Stomach (tissue), 9 donors: ENCODE data around the gene MOV10L1. TPM values are rescaled to one million over a fixed set of nuclear protein-coding genes. Genes with fewer than 3 reads are reported as not detected.
"Not testable (repeated sequence)": the region's sequence is repeated elsewhere in the genome, so short reads cannot be mapped to it uniquely, and the experiment has no call there.

Experiments used
- DNase-seq, 2 donors: peaks; one replicate each; pipeline versions ENCODE4 v3.0.0 to v3.0.0-alpha.2; 2013 to 2019
- H3K27ac ChIP-seq, 5 donors: fragments of 200-600 bp in 4 of 5; sonication (generic) in 4 of 5; one replicate each; pipeline ENCODE4 v1.5.1; 2013 to 2019; ENCODE audit warnings: mild to moderate bottlenecking in 1 of 5, moderate library complexity in 1 of 5
- H3K27me3 ChIP-seq, 3 donors: fragments of 200-600 bp; sonication (generic); one replicate each; pipeline ENCODE4 v1.5.1; 2017 to 2019; ENCODE audit warnings: mixed run types in 1 of 3
- H3K36me3 ChIP-seq, 4 donors: fragments of 200-600 bp; sonication (generic); 1 replicate in 3 of 4; 2 replicates in 1 of 4; pipeline ENCODE4 v1.5.1; 2016 to 2019
- H3K4me1 ChIP-seq, 4 donors: fragments of 200-600 bp; sonication (generic); one replicate each; pipeline ENCODE4 v1.5.1; 2016 to 2019
- H3K4me3 ChIP-seq, 4 donors: fragments of 200-600 bp; sonication (generic) in 3 of 4; one replicate each; pipeline ENCODE4 v1.5.1; 2016 to 2019; ENCODE audit warnings: mild to moderate bottlenecking in 1 of 4
- H3K9me3 ChIP-seq, 4 donors: fragments of 200-600 bp; sonication (generic); one replicate each; pipeline ENCODE4 v1.5.1; 2016 to 2019
- CTCF ChIP-seq, 7 experiments: fragments of 450-650 bp in 4 of 7; fragments of 200-600 bp in 3 of 7; sonication (generic) in 3 of 7; IDR thresholded peaks; one replicate each; pipeline ENCODE4 v1.5.1; 2016 to 2019; ENCODE audit warnings: antibody characterized with exemption in 7 of 7, control low read depth in 2 of 7, mild to moderate bottlenecking in 1 of 7
- EP300 ChIP-seq: sonication (generic); formaldehyde crosslinking; IDR thresholded peaks from one replicate; pipeline ENCODE4 v1.6.1; 2017; ENCODE audit warnings: antibody characterized with exemption
- POLR2A ChIP-seq, 4 donors: fragments of 450-650 bp; IDR thresholded peaks; one replicate each; pipeline ENCODE4 v1.6.1; 2016; ENCODE audit warnings: antibody characterized with exemption in 4 of 4, control low read depth in 2 of 4, mild to moderate bottlenecking in 1 of 4, moderate library complexity in 1 of 4
- POLR2AphosphoS5 ChIP-seq, 3 donors: sonication (generic); formaldehyde crosslinking; IDR thresholded peaks; one replicate each; pipeline ENCODE4 v1.6.1; 2016; ENCODE audit warnings: antibody characterized with exemption in 3 of 3
- WGBS, 5 donors: extraction: QIAGEN DNeasy Blood & Tissue Kit in 3 of 5; methylation state at CpG; one replicate each; pipeline versions ENCODE4 v1.1.5 to v1.1.7; 2013 to 2018; 5-methylcytosine and 5-hydroxymethylcytosine counted together
- intact Hi-C: fragments of 100-400 bp; cut with DNase I; formaldehyde crosslinking; loops from one replicate; pipeline ENCODE4 v1.15.1; 2023; ENCODE audit warnings: low total_unique reads
- polyA plus RNA-seq, 3 donors: library from polyadenylated mRNA; stranded (reverse); fragments of 200-250 nt; gene quantifications; one replicate each; pipeline ENCODE4 v1.2.3, GENCODE V29; 2013
- total RNA-seq, 5 donors: library from RNA; depleted of rRNA; stranded (reverse); fragments of >200 nt; gene quantifications; one replicate each; pipeline versions ENCODE4 v1.1.0 to v1.2.3, GENCODE V29; 2014 to 2016
- donor health status: healthy with polysubstance abuse.
- donor health status: Bipolar disorder and iron deficiency.
- donor health status: healthy.

Gene MOV10L1
- total and polyA plus RNA-seq, 8 donors, result 0.12 to 2.8 (median 0.46) TPM; not detected in 3

GRCh38 chr22:50162391-50162956, 72.7 kb downstream of the MOV10L1 start:
- WGBS, 5 donors, result 86 to 88% (median 87%) methylated on average over 9 to 10 of the region's 10 CpGs
- intact Hi-C loops, result no loop called here
- Histone ChIP-seq H3K4me3 (no peak overlapping the region), H3K4me1 (no peaks in the 10 kb centered on the region), H3K9me3 (no peaks in the 10 kb centered on the region), H3K27me3 (peaks cover 0 to 52% (median 0%) of the 10 kb centered on the region in 3 donors), H3K27ac (no peak overlapping the region), H3K36me3 (no peaks in the 10 kb centered on the region)
- no peak for TF ChIP-seq POLR2AphosphoS5 (IDR thresholded peaks at IDR 0.05)
- no peak for DNase-seq

DNA sequence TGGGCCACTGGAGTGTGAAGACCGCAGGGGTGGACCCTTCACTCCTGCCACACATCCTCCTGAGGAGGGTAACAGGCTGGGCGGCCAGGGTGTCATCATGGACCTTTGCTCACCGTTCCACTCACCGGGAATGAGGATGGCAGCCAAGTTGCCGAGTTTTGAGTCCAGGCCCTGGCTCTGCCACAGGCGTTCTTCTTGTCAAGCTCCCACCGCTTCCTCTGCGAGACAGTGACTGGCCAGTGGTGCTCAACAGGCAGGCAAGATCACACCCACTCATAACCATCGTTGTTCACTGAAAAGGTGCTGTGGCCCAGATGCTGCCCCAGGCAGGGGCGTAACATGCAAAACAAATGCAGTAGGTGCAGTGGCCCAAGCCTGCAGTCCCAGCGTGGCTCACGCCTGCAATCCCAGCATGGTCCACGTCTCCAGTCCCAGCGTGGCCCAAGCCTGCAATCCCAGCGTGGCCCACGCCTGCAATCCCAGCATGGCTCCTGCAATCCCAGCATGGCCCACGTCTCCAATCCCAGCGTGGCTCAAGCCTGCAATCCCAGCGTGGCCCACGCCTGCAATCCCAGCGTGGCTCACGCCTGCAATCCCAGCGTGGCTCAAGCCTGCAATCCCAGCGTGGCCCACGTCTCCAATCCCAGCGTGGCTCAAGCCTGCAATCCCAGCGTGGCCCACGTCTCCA, 75.8 kb downstream of the MOV10L1 start:
- 88 to 97% (median 95%) methylated on average over 14 to 28 of the region's 28 CpGs for WGBS, 5 donors
- peaks cover 6 to 64% (median 14%) of the 10 kb centered on the region in 3 donors for H3K27me3 ChIP-seq
- no peak overlapping the region for H3K27ac ChIP-seq
- TF ChIP-seq POLR2AphosphoS5 (IDR thresholded peaks at IDR 0.05) (no peak), EP300 (no peak), CTCF (IDR thresholded peaks at IDR 0.05) (no peak), POLR2A (IDR thresholded peaks at IDR 0.05) (no peak)
- peaks cover 8 to 11% (median 9%) of the 10 kb centered on the region in 4 donors for H3K4me1 ChIP-seq
- DNase-seq, result no peak
- no peaks in the 10 kb centered on the region for H3K36me3 ChIP-seq
- no peaks in the 10 kb centered on the region for H3K9me3 ChIP-seq
- H3K4me3 ChIP-seq, result no peak overlapping the region
- intact Hi-C loops, result no loop called here

DNA sequence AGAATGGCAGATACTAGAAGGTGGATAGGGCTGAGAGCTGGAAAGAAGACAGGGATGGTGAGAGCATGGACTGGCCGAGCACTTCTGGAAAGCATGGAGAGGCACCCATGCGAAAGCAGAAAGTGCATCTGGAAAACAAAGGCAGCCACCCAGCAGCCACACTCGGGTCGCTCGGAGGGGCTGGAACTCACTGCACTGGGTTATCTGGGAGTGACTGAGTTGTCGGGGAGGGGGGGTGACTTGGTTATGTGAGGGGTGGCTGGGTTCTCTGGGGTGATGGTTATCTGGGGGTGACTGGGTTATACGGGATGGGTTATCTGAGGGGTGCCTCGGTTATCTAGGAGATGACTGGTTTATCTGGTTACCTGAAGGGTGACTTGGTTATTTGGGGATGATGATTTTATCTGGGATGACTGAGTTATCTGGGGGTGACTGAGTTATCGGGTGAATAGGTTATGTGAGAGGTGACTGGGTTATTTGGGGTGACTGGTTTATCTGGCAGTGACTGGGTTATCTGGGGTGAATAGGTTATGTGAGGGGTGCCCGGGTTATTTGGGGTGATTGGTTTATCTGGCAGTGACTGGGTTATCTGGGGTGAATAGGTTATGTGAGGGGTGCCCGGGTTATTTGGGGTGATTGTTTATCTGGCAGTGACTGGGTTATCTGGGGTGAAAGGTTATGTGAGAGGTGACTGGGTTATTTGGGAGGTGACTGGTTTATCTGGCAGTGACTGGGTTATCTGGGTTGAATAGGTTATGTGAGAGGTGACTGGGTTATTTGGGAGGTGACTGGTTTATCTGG, 78.1 kb downstream of the MOV10L1 start:
- intact Hi-C loops, result no loop called here

DNA sequence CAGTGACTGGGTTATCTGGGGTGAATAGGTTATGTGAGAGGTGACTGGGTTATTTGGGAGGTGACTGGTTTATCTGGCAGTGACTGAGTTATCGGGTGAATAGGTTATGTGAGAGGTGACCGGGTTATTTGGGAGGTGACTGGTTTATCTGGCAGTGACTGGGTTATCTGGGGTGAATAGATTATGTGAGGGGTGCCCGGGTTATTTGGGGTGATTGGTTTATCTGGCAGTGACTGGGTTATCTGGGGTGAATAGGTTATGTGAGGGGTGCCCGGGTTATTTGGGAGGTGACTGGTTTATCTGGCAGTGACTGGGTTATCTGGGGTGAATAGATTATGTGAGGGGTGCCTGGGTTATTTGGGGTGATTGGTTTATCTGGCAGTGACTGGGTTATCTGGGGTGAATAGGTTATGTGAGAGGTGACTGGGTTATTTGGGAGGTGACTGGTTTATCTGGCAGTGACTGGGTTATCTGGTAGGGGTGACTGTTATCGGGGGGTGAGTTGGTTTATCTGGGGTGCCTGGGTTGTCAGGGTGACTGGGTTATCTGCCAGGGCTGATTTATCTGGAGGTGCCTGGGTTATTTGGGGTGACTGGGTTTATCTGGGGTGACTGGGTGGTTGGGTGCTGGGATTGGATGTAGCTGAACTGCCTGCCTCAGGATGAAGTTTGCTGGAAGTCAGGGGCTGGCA, 78.8 kb downstream of the MOV10L1 start:
- Histone ChIP-seq H3K27me3 (peaks cover 10 to 67% (median 28%) of the 10 kb centered on the region in 3 donors), H3K4me1 (peaks cover 13 to 20% (median 18%) of the 10 kb centered on the region in 4 donors)
- H3K36me3 ChIP-seq, H3K27ac ChIP-seq, H3K9me3 ChIP-seq, intact Hi-C loops, DNase-seq, H3K4me3 ChIP-seq: not testable (repeated sequence)
- WGBS, 5 donors, result 30 to 51% (median 42%) methylated on average over 5 of the region's 5 CpGs

More for the DNA sequence above, 78.1 kb downstream of the MOV10L1 start:
- TF ChIP-seq CTCF (IDR thresholded peaks at IDR 0.05), result no peak
- no peak for TF ChIP-seq EP300
- no peak for TF ChIP-seq POLR2A (IDR thresholded peaks at IDR 0.05)
- no peak for TF ChIP-seq POLR2AphosphoS5 (IDR thresholded peaks at IDR 0.05)
- WGBS, 5 donors, result 35 to 51% (median 42%) methylated on average over 11 of the region's 11 CpGs
- DNase-seq, result no peak
- H3K27me3 ChIP-seq, result peaks cover 10 to 67% (median 28%) of the 10 kb centered on the region in 3 donors
- H3K27ac ChIP-seq, result no peak overlapping the region
- no peaks in the 10 kb centered on the region for H3K36me3 ChIP-seq
- H3K9me3 ChIP-seq, result no peaks in the 10 kb centered on the region
- H3K4me1 ChIP-seq, result peaks cover 13 to 20% (median 18%) of the 10 kb centered on the region in 4 donors
- no peak overlapping the region for H3K4me3 ChIP-seq
